Naive thymus-derived CD4-positive, alpha-beta T cell (primary cell): ENCODE data around the gene CNTN1. TPM values are rescaled to one million over a fixed set of nuclear protein-coding genes. Genes with fewer than 3 reads are reported as not detected.

ENCODE experiments used
- ATAC-seq: fragments of 150-1000 bp; cut with Tn5 transposase; 2 replicates; pipeline ENCODE4 v1.10.0; 2021; ENCODE audit warnings: mild to moderate bottlenecking, moderate library complexity
- CTCF ChIA-PET: fragments of 350-600 bp; sonication (Branson Sonifier 250); formaldehyde crosslinking; loops from one replicate; lab custom pipeline; 2021; ENCODE audit warnings: antibody characterized with exemption; lab: Charles Lee
- POLR2A ChIA-PET: fragments of 350-600 bp; sonication (Branson Sonifier 250); formaldehyde crosslinking; loops from one replicate; lab custom pipeline; 2021; ENCODE audit warnings: antibody characterized with exemption, inconsistent platforms; lab: Charles Lee
- DNase-seq, 9 donors: peaks; one replicate each; pipeline versions ENCODE4 v3.0.0 to v3.0.0-alpha.2; 2020 to 2022; ENCODE audit warnings: mixed read lengths in 1 of 9
- H3K27ac ChIP-seq: one replicate; pipeline ENCODE4 v1.7.0; 2013; ENCODE audit warnings: mild to moderate bottlenecking, low read depth, low read length, moderate library complexity
- H3K27me3 ChIP-seq, 2 donors: one replicate each; pipeline ENCODE4 v1.7.0; 2013; ENCODE audit warnings: low read length in 2 of 2, mild to moderate bottlenecking in 2 of 2, moderate library complexity in 2 of 2; ENCODE audit not compliant: control insufficient read depth in 2 of 2, insufficient read depth in 2 of 2
- H3K36me3 ChIP-seq, 3 experiments: 1 replicate in 2 of 3; 2 replicates in 1 of 3; pipeline ENCODE4 v1.7.0; 2013; ENCODE audit warnings: low read length in 3 of 3, mild to moderate bottlenecking in 3 of 3, moderate library complexity in 1 of 3; ENCODE audit not compliant: insufficient read depth in 3 of 3, control insufficient read depth in 2 of 3
- H3K4me1 ChIP-seq, 2 donors: one replicate each; pipeline ENCODE4 v1.7.0; 2013; ENCODE audit warnings: low read length in 2 of 2, mild to moderate bottlenecking in 2 of 2, moderate library complexity in 1 of 2; ENCODE audit not compliant: control insufficient read depth in 2 of 2, insufficient read depth in 2 of 2
- H3K4me3 ChIP-seq: 2 replicates; pipeline ENCODE4 v1.7.0; 2013; ENCODE audit warnings: mild to moderate bottlenecking, low read length
- H3K9me3 ChIP-seq, 3 experiments: 1 replicate in 2 of 3; 2 replicates in 1 of 3; pipeline ENCODE4 v1.7.0; 2013; ENCODE audit warnings: low read length in 3 of 3; ENCODE audit not compliant: control insufficient read depth in 2 of 3
- H3K27ac Mint-ChIP-seq, 9 donors: one replicate each; pipeline ENCODE4 v1.8.0; 2020 to 2022; ENCODE audit warnings: mixed read lengths in 9 of 9, mild to moderate bottlenecking in 8 of 9, moderate library complexity in 5 of 9, inconsistent platforms in 2 of 9
- H3K27me3 Mint-ChIP-seq, 5 donors: one replicate each; pipeline ENCODE4 v1.8.0; 2021 to 2022; ENCODE audit warnings: mixed read lengths in 5 of 5, mild to moderate bottlenecking in 1 of 5
- H3K36me3 Mint-ChIP-seq, 5 donors: one replicate each; pipeline ENCODE4 v1.8.0; 2020 to 2022; ENCODE audit warnings: mixed read lengths in 5 of 5, mild to moderate bottlenecking in 3 of 5, inconsistent platforms in 1 of 5
- H3K4me1 Mint-ChIP-seq, 7 donors: one replicate each; pipeline ENCODE4 v1.8.0; 2020 to 2022; ENCODE audit warnings: mixed read lengths in 7 of 7, mild to moderate bottlenecking in 3 of 7, inconsistent platforms in 1 of 7
- H3K4me3 Mint-ChIP-seq, 10 donors: one replicate each; pipeline ENCODE4 v1.8.0; 2020 to 2022; ENCODE audit warnings: mild to moderate bottlenecking in 10 of 10, mixed read lengths in 10 of 10, moderate library complexity in 6 of 10, inconsistent platforms in 2 of 10
- H3K9me3 Mint-ChIP-seq, 11 donors: one replicate each; pipeline ENCODE4 v1.8.0; 2020 to 2022; ENCODE audit warnings: mixed read lengths in 11 of 11, mild to moderate bottlenecking in 4 of 11, inconsistent platforms in 1 of 11, moderate library complexity in 1 of 11
- intact Hi-C, 2 donors: fragments of 100-400 bp; cut with micrococcal nuclease; formaldehyde crosslinking; loops; one replicate each; pipeline ENCODE4 v1.15.1; 2023
- polyA plus RNA-seq, 2 donors: library from polyadenylated mRNA; unstranded; fragments of 300-500 nt; fragmentation: Illumina TruSeq; gene quantifications; one replicate each; pipeline ENCODE4 v1.2.3, GENCODE V29; 2021
- total RNA-seq, 6 experiments: library from RNA in 5 of 6; stranded (reverse) in 5 of 6; gene quantifications; 1 replicate in 5 of 6; 2 replicates in 1 of 6; pipeline ENCODE4 v1.2.3 and lab custom pipeline; 2021 to 2026

Gene CNTN1
- total and polyA plus RNA-seq, 7 experiments from 2014 or later = not detected

DNA sequence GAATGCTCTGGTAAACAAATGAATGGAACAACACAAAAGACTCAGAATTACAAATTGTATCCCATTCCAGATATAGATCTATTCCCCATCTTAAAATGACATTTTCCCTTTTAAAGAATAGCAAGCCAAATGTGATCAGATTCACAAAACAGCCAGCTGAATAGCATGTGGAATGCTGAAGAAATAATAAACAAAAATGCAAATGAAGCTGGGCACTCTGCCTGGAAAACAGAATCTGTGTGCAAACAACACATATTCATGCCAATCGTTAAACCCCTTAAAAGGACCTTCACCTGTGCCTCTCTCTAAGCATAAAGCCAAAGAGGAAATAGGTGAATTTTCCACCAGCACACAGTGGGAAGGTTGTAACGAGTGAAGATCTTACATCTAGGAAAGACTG lies 428.0 kb downstream of the CNTN1 start:
- H3K9me3 Mint-ChIP-seq = peaks cover 0 to 8% (median 0%) of the 10 kb centered on the region in 11 donors
- H3K9me3 ChIP-seq = no peaks in the 10 kb centered on the region
- no peak overlapping the region for H3K4me3 ChIP-seq
- DNase-seq (no peak), ATAC-seq (no peak)
- no peak overlapping the region for H3K27ac Mint-ChIP-seq
- H3K27me3 Mint-ChIP-seq = no peaks in the 10 kb centered on the region
- no peaks in the 10 kb centered on the region for H3K27me3 ChIP-seq
- no peak overlapping the region for H3K27ac ChIP-seq
- no peaks in the 10 kb centered on the region for H3K36me3 Mint-ChIP-seq
- no peaks in the 10 kb centered on the region for H3K36me3 ChIP-seq
- POLR2A ChIA-PET = no interaction called here
- CTCF ChIA-PET = no interaction called here
- H3K4me3 Mint-ChIP-seq = no peak overlapping the region
- intact Hi-C loops = no loop called here
- no peaks in the 10 kb centered on the region for H3K4me1 Mint-ChIP-seq
- no peaks in the 10 kb centered on the region for H3K4me1 ChIP-seq

DNA sequence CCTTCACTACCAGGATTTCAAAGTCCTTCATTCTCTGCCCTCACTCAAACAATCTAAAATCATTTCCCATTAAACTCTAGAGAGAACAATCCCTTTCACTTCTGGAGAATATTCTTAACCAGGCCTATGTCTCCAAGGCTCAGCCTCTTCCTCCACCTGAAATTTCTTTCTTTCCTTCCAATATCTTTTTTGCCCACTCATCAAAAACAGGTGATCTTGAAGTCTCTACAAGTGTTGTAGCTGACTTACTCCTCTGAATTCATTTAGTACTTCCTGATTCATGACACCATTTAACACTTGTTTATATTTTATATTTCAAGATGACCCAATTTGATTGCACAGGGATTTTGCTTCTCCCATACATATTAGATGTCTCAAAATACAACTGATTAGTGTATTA lies 429.1 kb downstream of the CNTN1 start:
- Mint-ChIP-seq H3K4me1 (no peaks in the 10 kb centered on the region), H3K9me3 (peaks cover 0 to 8% (median 0%) of the 10 kb centered on the region in 11 donors), H3K27ac (no peak overlapping the region), H3K4me3 (no peak overlapping the region), H3K36me3 (no peaks in the 10 kb centered on the region), H3K27me3 (no peaks in the 10 kb centered on the region)
- Histone ChIP-seq H3K4me3 (no peak overlapping the region), H3K27ac (no peak overlapping the region), H3K36me3 (no peaks in the 10 kb centered on the region), H3K9me3 (no peaks in the 10 kb centered on the region), H3K4me1 (no peaks in the 10 kb centered on the region), H3K27me3 (no peaks in the 10 kb centered on the region)
- POLR2A ChIA-PET = no interaction called here
- DNase-seq (no peak), ATAC-seq (no peak)
- CTCF ChIA-PET = no interaction called here
- intact Hi-C loops = no loop called here
